IMR-90 (cell line): ENCODE results near the gene BAD. TPM values are rescaled to one million over a fixed set of nuclear protein-coding genes. Genes with fewer than 3 reads are reported as not detected.

ENCODE experiments used
- ELK1 ChIP-seq: fragments of 150-350 bp; IDR thresholded peaks from 2 replicates; pipeline ENCODE4 v1.6.1; 2016; ENCODE audit warnings: low read depth, mild to moderate bottlenecking, low read length, moderate library complexity, borderline replicate concordance
- polyA plus RNA-seq, 3 experiments: library from polyadenylated mRNA; depleted of rRNA; stranded (reverse); fragments of >200 nt; gene quantifications; 2 replicates each; pipeline ENCODE4 v1.2.3, GENCODE V29; 2012; ENCODE audit warnings: low replicate concordance in 1 of 3
- total RNA-seq: library from RNA; depleted of rRNA; stranded (reverse); fragments of >200 nt; gene quantifications from 2 replicates; pipeline ENCODE4 v1.2.3, GENCODE V29; 2012

BAD gene
- total and polyA plus RNA-seq, 2 of the 4 experiments (the other 2 are of a cell fraction) = 30.3 to 68.0 TPM

GRCh38 chr11:64226507-64227051, 57.9 kb downstream of the BAD start (continued):
- TF ChIP-seq ELK1 = no peak
